ENCODE results near the gene EFNB3.

EFNB3 gene

GRCh38 chr17:7745748-7746470 lies 40.9 kb downstream of the EFNB3 start:
- no peaks in the 10 kb centered on the region for H3K27me3 ChIP-seq (ENCODE audit: insufficient read depth, low read depth, severe bottlenecking)
- H3K36me3 ChIP-seq: no peaks in the 10 kb centered on the region
- H3K27ac ChIP-seq: no peak overlapping the region
- TF ChIP-seq, protein P1, sequence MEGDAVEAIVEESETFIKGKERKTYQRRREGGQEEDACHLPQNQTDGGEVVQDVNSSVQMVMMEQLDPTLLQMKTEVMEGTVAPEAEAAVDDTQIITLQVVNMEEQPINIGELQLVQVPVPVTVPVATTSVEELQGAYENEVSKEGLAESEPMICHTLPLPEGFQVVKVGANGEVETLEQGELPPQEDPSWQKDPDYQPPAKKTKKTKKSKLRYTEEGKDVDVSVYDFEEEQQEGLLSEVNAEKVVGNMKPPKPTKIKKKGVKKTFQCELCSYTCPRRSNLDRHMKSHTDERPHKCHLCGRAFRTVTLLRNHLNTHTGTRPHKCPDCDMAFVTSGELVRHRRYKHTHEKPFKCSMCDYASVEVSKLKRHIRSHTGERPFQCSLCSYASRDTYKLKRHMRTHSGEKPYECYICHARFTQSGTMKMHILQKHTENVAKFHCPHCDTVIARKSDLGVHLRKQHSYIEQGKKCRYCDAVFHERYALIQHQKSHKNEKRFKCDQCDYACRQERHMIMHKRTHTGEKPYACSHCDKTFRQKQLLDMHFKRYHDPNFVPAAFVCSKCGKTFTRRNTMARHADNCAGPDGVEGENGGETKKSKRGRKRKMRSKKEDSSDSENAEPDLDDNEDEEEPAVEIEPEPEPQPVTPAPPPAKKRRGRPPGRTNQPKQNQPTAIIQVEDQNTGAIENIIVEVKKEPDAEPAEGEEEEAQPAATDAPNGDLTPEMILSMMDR (IDR thresholded peaks at IDR 0.05; ENCODE audit: low read depth, low read length): no peak
- no peak for DNase-seq
- no peaks in the 10 kb centered on the region for H3K9me3 ChIP-seq (ENCODE audit: severe bottlenecking)
- no peak overlapping the region for H3K4me3 ChIP-seq (ENCODE audit: low read depth, low read length)

GRCh38 chr17:7747635-7748071 lies 42.7 kb downstream of the EFNB3 start:
- Histone ChIP-seq H3K4me3 (ENCODE audit: low read depth, low read length) (no peak overlapping the region), H3K9me3 (ENCODE audit: severe bottlenecking) (no peaks in the 10 kb centered on the region), H3K27me3 (ENCODE audit: insufficient read depth, low read depth, severe bottlenecking) (no peaks in the 10 kb centered on the region), H3K27ac (no peak overlapping the region), H3K36me3 (no peaks in the 10 kb centered on the region)
- TF ChIP-seq, protein P1 (IDR thresholded peaks at IDR 0.05; ENCODE audit: low read depth, low read length): no peak
- no peak for DNase-seq

DNA sequence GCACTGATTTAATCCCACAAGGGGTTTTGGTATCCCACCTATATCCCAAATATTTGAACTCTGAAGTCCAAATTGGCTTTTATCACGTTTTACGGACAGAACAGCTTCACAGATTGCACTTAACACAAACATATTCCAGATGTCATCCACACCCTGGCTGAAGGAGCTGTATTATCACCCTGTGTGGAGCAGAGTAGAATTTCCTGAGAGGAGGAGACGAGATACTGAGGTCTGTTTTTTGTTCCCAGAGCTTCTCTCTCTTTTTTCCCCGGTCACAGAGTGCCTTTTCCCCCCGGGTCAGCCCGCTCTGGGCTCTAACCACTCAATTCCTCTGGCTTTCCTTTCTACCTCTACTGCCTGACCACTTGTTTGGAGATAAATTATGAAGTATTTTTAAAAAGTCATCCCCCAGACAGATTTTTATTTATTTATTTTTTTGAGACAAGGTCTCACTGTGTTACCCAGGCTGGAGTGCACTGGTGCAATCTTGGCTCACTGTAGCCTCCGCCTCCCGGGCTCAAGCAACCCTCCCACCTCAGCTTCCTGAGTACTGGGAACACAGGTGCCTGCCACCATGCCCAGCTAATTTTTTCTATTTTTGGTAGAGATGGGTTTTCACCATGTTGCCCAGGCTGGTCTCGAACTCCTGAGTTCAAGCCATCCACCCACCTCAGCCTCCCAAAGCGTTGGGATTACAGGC lies 43.2 kb downstream of the EFNB3 start:
- TF ChIP-seq, protein P1 (IDR thresholded peaks at IDR 0.05; ENCODE audit: low read depth, low read length): no peak
- no peak overlapping the region for H3K27ac ChIP-seq
- H3K4me3 ChIP-seq (ENCODE audit: low read depth, low read length): no peak overlapping the region
- H3K9me3 ChIP-seq (ENCODE audit: severe bottlenecking): no peaks in the 10 kb centered on the region
- DNase-seq: no peak
- no peaks in the 10 kb centered on the region for H3K27me3 ChIP-seq (ENCODE audit: insufficient read depth, low read depth, severe bottlenecking)
- no peaks in the 10 kb centered on the region for H3K36me3 ChIP-seq

- H3K27ac ChIP-seq: no peak overlapping the region
- DNase-seq: no peak
- H3K4me3 ChIP-seq (ENCODE audit: low read depth, low read length): no peak overlapping the region
- no peaks in the 10 kb centered on the region for H3K9me3 ChIP-seq (ENCODE audit: severe bottlenecking)
- no peaks in the 10 kb centered on the region for H3K27me3 ChIP-seq (ENCODE audit: insufficient read depth, low read depth, severe bottlenecking)
- H3K36me3 ChIP-seq: no peaks in the 10 kb centered on the region
- TF ChIP-seq, protein P1 (IDR thresholded peaks at IDR 0.05; ENCODE audit: low read depth, low read length): no peak
Observed at GRCh38 chr17:7750321-7750821, 45.4 kb downstream of the EFNB3 start.

DNA sequence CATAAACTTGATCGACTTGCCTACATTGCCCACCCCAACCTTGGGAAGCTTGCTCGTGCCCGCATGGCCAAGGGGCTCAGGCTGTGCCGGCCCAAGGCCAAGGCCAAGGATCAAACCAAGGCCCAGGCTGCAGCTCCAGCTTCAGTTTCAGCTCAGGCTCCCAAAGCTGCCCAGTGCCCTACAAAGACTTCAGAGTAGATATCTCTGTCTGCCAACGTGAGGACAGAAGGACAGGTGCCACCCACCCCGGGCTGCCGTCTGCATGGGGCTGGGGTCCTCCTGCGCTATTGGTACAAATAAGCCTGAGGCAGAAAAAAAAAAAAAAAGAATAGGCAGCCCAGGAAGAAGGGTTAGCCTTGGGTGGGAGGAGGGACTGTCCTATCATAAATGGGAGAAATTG lies 49.7 kb downstream of the EFNB3 start:
- Histone ChIP-seq H3K4me3 (ENCODE audit: low read depth, low read length) (no peak overlapping the region), H3K9me3 (ENCODE audit: severe bottlenecking) (no peaks in the 10 kb centered on the region)

More for the DNA sequence above, 49.7 kb downstream of the EFNB3 start:
- Histone ChIP-seq H3K36me3 (no peaks in the 10 kb centered on the region), H3K27me3 (ENCODE audit: insufficient read depth, low read depth, severe bottlenecking) (no peaks in the 10 kb centered on the region), H3K27ac (no peak overlapping the region)
- TF ChIP-seq, protein P1 (IDR thresholded peaks at IDR 0.05; ENCODE audit: low read depth, low read length): no peak
- no peak for DNase-seq
